ENCODE measurements around the gene YRDC.
A peak's percentile ranks its signal among the peaks of the same experiment; 100 is the strongest.

YRDC gene

GRCh38 chr1:37765916-37766664 lies 41.9 kb downstream of the YRDC start:
- DNase-seq, result peak in 1 of 2 donors; percentile 21

GRCh38 chr1:37764888-37765441 lies 43.0 kb downstream of the YRDC start, which contains the start of gene EPHA10:
TSS of gene EPHA10 (minus strand) at chr1:37765120. CDS start at chr1:37765066, 54 bp downstream.
- DNase-seq, result no peak

GRCh38 chr1:37764414-37764825 lies 43.6 kb downstream of the YRDC start:
- DNase-seq, result peak; percentile 57 to 60

GRCh38 chr1:37763791-37764413 lies 44.1 kb downstream of the YRDC start:
- DNase-seq, result no peak

GRCh38 chr1:37762516-37762915 lies 45.5 kb downstream of the YRDC start:
- no peak for DNase-seq

GRCh38 chr1:37761416-37762095 lies 46.5 kb downstream of the YRDC start:
- DNase-seq, result no peak

GRCh38 chr1:37759451-37759850 lies 48.6 kb downstream of the YRDC start:
- no peak for DNase-seq

- no peak for DNase-seq
Observed at GRCh38 chr1:37755951-37756560, 52.0 kb downstream of the YRDC start.

- peak in 1 of 2 donors; percentile 16 for DNase-seq
Observed at GRCh38 chr1:37755290-37755689, 52.7 kb downstream of the YRDC start.

GRCh38 chr1:37753473-37754321 lies 54.3 kb downstream of the YRDC start:
- no peak for DNase-seq

All from stimulated activated CD4-positive, alpha-beta T cell treated with anti-CD3 and anti-CD28 coated beads, Interleukin-2, amount 100 ng/mL, for 48 hours (primary cell).